ENCODE data around the gene GDPD4.

GDPD4 gene

GRCh38 chr11:77283101-77283500, 18.4 kb downstream of the GDPD4 start:
- Histone ChIP-seq H2BK15ac (ENCODE audit: low read length) (no peak overlapping the region), H3K14ac (ENCODE audit: low read length) (no peak overlapping the region), H3K18ac (ENCODE audit: low read length) (no peak overlapping the region), H3K27me3 (ENCODE audit: control insufficient read depth in 3 of 3, insufficient read depth in 3 of 3, low read depth in 1 of 3, low read length in 3 of 3) (peaks cover 0 to 15% (median 0%) of the 10 kb centered on the region in 3 experiments), H4K8ac (ENCODE audit: low read depth, low read length) (no peak overlapping the region), H3K4ac (ENCODE audit: low read length) (no peak overlapping the region), H3K4me2 (ENCODE audit: insufficient read depth, low read length, poor library complexity, severe bottlenecking) (no peak overlapping the region), H2BK5ac (ENCODE audit: low read length) (no peak overlapping the region), H3K9me3 (replicated peaks in 1 of 2; ENCODE audit: control insufficient read depth in 2 of 2, insufficient read depth in 1 of 2, low read depth in 1 of 2, low read length in 2 of 2) (no peaks in the 10 kb centered on the region), H3K9ac (ENCODE audit: low read depth, low read length, poor library complexity) (no peak overlapping the region), H2AK5ac (ENCODE audit: low read depth, low read length) (no peak overlapping the region), H3K36me3 (replicated peaks in 1 of 2; ENCODE audit: control insufficient read depth in 2 of 2, insufficient read depth in 2 of 2, low read length in 2 of 2) (peaks cover 0 to 1% of the 10 kb centered on the region in 2 donors), H3K4me1 (ENCODE audit: control insufficient read depth in 2 of 2, insufficient read depth in 1 of 2, low read depth in 1 of 2, low read length in 2 of 2) (no peaks in the 10 kb centered on the region), H2BK120ac (ENCODE audit: low read depth, low read length) (no peak overlapping the region), H4K91ac (ENCODE audit: low read depth, low read length, poor library complexity) (no peak overlapping the region), H3K4me3 (ENCODE audit: low read length in 2 of 2) (no peak overlapping the region), H3K23ac (ENCODE audit: low read depth, low read length, poor library complexity) (no peak overlapping the region), H3K27ac (replicated peaks; ENCODE audit: low read length) (no peak overlapping the region), H2AFZ (ENCODE audit: low read length) (no peak overlapping the region), H3K79me1 (ENCODE audit: low read depth, low read length) (no peaks in the 10 kb centered on the region), H2BK12ac (ENCODE audit: low read length) (no peak overlapping the region)
- WGBS, 2 donors (ENCODE audit: extremely low coverage in 2 of 2, insufficient read length in 2 of 2, insufficient replicate concordance in 1 of 2): no CpG with 5 or more reads among the region's 3 CpGs
- DNase-seq (ENCODE audit: low spot score): no peak

DNA sequence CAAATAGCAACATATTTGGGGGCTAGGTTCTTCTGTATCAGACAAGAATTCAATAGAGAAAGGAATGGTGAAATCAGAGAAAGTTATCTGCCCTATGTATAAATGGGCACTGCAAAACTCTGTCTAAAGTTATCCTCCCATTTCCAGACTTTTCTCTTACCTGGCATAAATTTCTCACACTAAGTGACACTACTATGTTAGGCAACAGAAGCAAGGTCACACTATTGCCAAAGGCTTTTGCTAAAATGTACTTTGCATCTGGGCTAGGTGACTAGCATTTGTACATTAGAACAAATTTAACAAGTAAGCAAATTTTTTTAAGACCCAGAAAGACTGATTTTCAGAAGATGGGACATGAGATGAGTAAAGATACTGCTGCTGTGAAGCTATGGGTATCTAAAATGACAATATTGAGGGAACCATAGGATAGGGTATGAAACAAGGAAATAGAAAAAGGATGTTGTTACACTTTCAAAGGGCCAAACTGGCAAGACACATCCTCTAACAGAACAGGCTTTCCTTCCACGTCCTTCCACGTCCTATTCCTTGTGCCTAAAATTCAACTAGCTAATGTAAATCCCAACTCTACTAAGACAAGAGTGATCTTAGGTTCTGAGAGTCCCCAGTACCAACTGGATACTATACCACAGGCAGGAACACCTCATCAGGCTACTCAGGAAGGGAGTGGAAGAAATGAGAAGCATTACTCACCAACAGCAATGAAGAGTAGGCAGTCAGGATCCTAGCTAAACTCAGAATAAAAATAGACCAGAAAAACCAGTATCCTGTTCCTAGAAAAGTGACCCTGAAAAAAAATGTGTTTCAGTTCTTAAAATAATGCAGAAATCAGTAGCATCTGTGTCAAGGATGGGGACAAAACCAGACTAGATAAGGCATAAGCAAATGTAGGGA, 22.6 kb downstream of the GDPD4 start:
- Histone ChIP-seq H3K18ac (ENCODE audit: low read length) (no peak overlapping the region), H3K4me2 (ENCODE audit: insufficient read depth, low read length, poor library complexity, severe bottlenecking) (no peak overlapping the region), H4K91ac (ENCODE audit: low read depth, low read length, poor library complexity) (no peak overlapping the region), H3K9me3 (replicated peaks in 1 of 2; ENCODE audit: control insufficient read depth in 2 of 2, insufficient read depth in 1 of 2, low read depth in 1 of 2, low read length in 2 of 2) (no peaks in the 10 kb centered on the region), H3K23ac (ENCODE audit: low read depth, low read length, poor library complexity) (no peak overlapping the region), H4K8ac (ENCODE audit: low read depth, low read length) (no peak overlapping the region), H3K27me3 (ENCODE audit: control insufficient read depth in 3 of 3, insufficient read depth in 3 of 3, low read depth in 1 of 3, low read length in 3 of 3) (peaks cover 0 to 12% (median 0%) of the 10 kb centered on the region in 3 experiments), H2BK120ac (ENCODE audit: low read depth, low read length) (no peak overlapping the region), H3K9ac (ENCODE audit: low read depth, low read length, poor library complexity) (no peak overlapping the region), H3K4me1 (ENCODE audit: control insufficient read depth in 2 of 2, insufficient read depth in 1 of 2, low read depth in 1 of 2, low read length in 2 of 2) (no peaks in the 10 kb centered on the region), H3K27ac (replicated peaks; ENCODE audit: low read length) (no peak overlapping the region), H3K79me1 (ENCODE audit: low read depth, low read length) (no peaks in the 10 kb centered on the region), H2AK5ac (ENCODE audit: low read depth, low read length) (no peak overlapping the region), H2AFZ (ENCODE audit: low read length) (no peak overlapping the region), H3K14ac (ENCODE audit: low read length) (no peak overlapping the region), H2BK15ac (ENCODE audit: low read length) (no peak overlapping the region), H2BK12ac (ENCODE audit: low read length) (no peak overlapping the region), H2BK5ac (ENCODE audit: low read length) (no peak overlapping the region), H3K4me3 (ENCODE audit: low read length in 2 of 2) (no peak overlapping the region), H3K36me3 (replicated peaks in 1 of 2; ENCODE audit: control insufficient read depth in 2 of 2, insufficient read depth in 2 of 2, low read length in 2 of 2) (no peaks in the 10 kb centered on the region), H3K4ac (ENCODE audit: low read length) (no peak overlapping the region)
- no CpG with 5 or more reads among the region's 2 CpGs for WGBS, 2 donors (ENCODE audit: extremely low coverage in 2 of 2, insufficient read length in 2 of 2, insufficient replicate concordance in 1 of 2)
- DNase-seq (ENCODE audit: low spot score): no peak

DNA sequence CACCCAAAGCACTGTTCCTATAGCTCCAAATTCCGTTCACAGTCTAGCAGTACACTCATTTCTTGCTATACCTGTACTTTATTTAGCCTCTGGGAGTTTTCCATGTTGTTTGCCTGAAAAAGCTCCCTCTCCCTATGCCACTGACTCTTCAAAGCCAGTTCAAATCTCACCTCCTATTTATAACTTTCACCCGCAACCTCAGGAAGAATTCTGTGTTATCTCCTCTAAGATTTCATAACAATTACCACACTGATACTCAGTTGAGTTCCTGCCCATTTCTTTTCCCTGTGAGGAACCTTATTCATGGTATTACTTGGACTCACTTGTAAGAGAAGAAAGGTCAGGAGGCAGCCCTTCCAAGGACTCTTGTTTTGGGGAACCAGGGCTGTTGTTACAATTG, 25.2 kb downstream of the GDPD4 start:
- H3K27ac ChIP-seq (replicated peaks; ENCODE audit: low read length): no peak overlapping the region
- no peak for DNase-seq (ENCODE audit: low spot score)
- H3K4me3 ChIP-seq (ENCODE audit: low read length in 2 of 2): no peak overlapping the region
- no peak overlapping the region for H4K91ac ChIP-seq (ENCODE audit: low read depth, low read length, poor library complexity)
- H2BK15ac ChIP-seq (ENCODE audit: low read length): no peak overlapping the region
- H3K18ac ChIP-seq (ENCODE audit: low read length): no peak overlapping the region
- no peak overlapping the region for H2AK5ac ChIP-seq (ENCODE audit: low read depth, low read length)
- no peak overlapping the region for H3K23ac ChIP-seq (ENCODE audit: low read depth, low read length, poor library complexity)
- H3K79me1 ChIP-seq (ENCODE audit: low read depth, low read length): no peaks in the 10 kb centered on the region
- WGBS, 2 donors (ENCODE audit: extremely low coverage in 2 of 2, insufficient read length in 2 of 2, insufficient replicate concordance in 1 of 2): no CpG with 5 or more reads among the region's 2 CpGs
- H3K9me3 ChIP-seq (replicated peaks in 1 of 2; ENCODE audit: control insufficient read depth in 2 of 2, insufficient read depth in 1 of 2, low read depth in 1 of 2, low read length in 2 of 2): no peaks in the 10 kb centered on the region
- no peak overlapping the region for H3K9ac ChIP-seq (ENCODE audit: low read depth, low read length, poor library complexity)
- no peak overlapping the region for H2BK12ac ChIP-seq (ENCODE audit: low read length)
- no peaks in the 10 kb centered on the region for H3K4me1 ChIP-seq (ENCODE audit: control insufficient read depth in 2 of 2, insufficient read depth in 1 of 2, low read depth in 1 of 2, low read length in 2 of 2)
- no peak overlapping the region for H2AFZ ChIP-seq (ENCODE audit: low read length)
- no peak overlapping the region for H3K4me2 ChIP-seq (ENCODE audit: insufficient read depth, low read length, poor library complexity, severe bottlenecking)
- peaks cover 0 to 12% (median 0%) of the 10 kb centered on the region in 3 experiments for H3K27me3 ChIP-seq (ENCODE audit: control insufficient read depth in 3 of 3, insufficient read depth in 3 of 3, low read depth in 1 of 3, low read length in 3 of 3)
- H3K14ac ChIP-seq (ENCODE audit: low read length): no peak overlapping the region
- H2BK120ac ChIP-seq (ENCODE audit: low read depth, low read length): no peak overlapping the region
- H3K36me3 ChIP-seq (replicated peaks in 1 of 2; ENCODE audit: control insufficient read depth in 2 of 2, insufficient read depth in 2 of 2, low read length in 2 of 2): no peaks in the 10 kb centered on the region
- H4K8ac ChIP-seq (ENCODE audit: low read depth, low read length): no peak overlapping the region
- no peak overlapping the region for H3K4ac ChIP-seq (ENCODE audit: low read length)
- no peak overlapping the region for H2BK5ac ChIP-seq (ENCODE audit: low read length)

- H3K36me3 ChIP-seq (replicated peaks in 1 of 2; ENCODE audit: control insufficient read depth in 2 of 2, insufficient read depth in 2 of 2, low read length in 2 of 2): no peaks in the 10 kb centered on the region
- H2AFZ ChIP-seq (ENCODE audit: low read length): no peak overlapping the region
- peaks cover 0 to 4% (median 0%) of the 10 kb centered on the region in 3 experiments for H3K27me3 ChIP-seq (ENCODE audit: control insufficient read depth in 3 of 3, insufficient read depth in 3 of 3, low read depth in 1 of 3, low read length in 3 of 3)
- no peak overlapping the region for H2AK5ac ChIP-seq (ENCODE audit: low read depth, low read length)
- H4K8ac ChIP-seq (ENCODE audit: low read depth, low read length): no peak overlapping the region
- H3K23ac ChIP-seq (ENCODE audit: low read depth, low read length, poor library complexity): no peak overlapping the region
- no peak overlapping the region for H3K9ac ChIP-seq (ENCODE audit: low read depth, low read length, poor library complexity)
- no peak overlapping the region for H3K18ac ChIP-seq (ENCODE audit: low read length)
- no peak overlapping the region for H4K91ac ChIP-seq (ENCODE audit: low read depth, low read length, poor library complexity)
- no peaks in the 10 kb centered on the region for H3K9me3 ChIP-seq (replicated peaks in 1 of 2; ENCODE audit: control insufficient read depth in 2 of 2, insufficient read depth in 1 of 2, low read depth in 1 of 2, low read length in 2 of 2)
- H2BK12ac ChIP-seq (ENCODE audit: low read length): no peak overlapping the region
- no peak overlapping the region for H3K4ac ChIP-seq (ENCODE audit: low read length)
- H3K4me1 ChIP-seq (ENCODE audit: control insufficient read depth in 2 of 2, insufficient read depth in 1 of 2, low read depth in 1 of 2, low read length in 2 of 2): no peaks in the 10 kb centered on the region
- H3K27ac ChIP-seq (replicated peaks; ENCODE audit: low read length): no peak overlapping the region
- no peak overlapping the region for H3K14ac ChIP-seq (ENCODE audit: low read length)
- no CpG with 5 or more reads among the region's 3 CpGs for WGBS, 2 donors (ENCODE audit: extremely low coverage in 2 of 2, insufficient read length in 2 of 2, insufficient replicate concordance in 1 of 2)
- H3K79me1 ChIP-seq (ENCODE audit: low read depth, low read length): no peaks in the 10 kb centered on the region
- no peak overlapping the region for H3K4me2 ChIP-seq (ENCODE audit: insufficient read depth, low read length, poor library complexity, severe bottlenecking)
- no peak overlapping the region for H2BK5ac ChIP-seq (ENCODE audit: low read length)
- H2BK15ac ChIP-seq (ENCODE audit: low read length): no peak overlapping the region
- no peak overlapping the region for H2BK120ac ChIP-seq (ENCODE audit: low read depth, low read length)
- H3K4me3 ChIP-seq (ENCODE audit: low read length in 2 of 2): no peak overlapping the region
- DNase-seq (ENCODE audit: low spot score): no peak
Observed at GRCh38 chr11:77270921-77271320, 30.6 kb downstream of the GDPD4 start.
